K562 (cell line): Measurements from ENCODE around the gene ANKRD13C. TPM values are rescaled to one million over a fixed set of nuclear protein-coding genes. Genes with fewer than 3 reads are reported as not detected.

Source experiments
- ATAC-seq: fragments of 200-7000 bp; cut with Tn5 transposase; 3 replicates; pipeline ENCODE4 v1.9.1; 2020; ENCODE audit warnings: moderate library complexity
- BruUV-seq: library from RNA; stranded (reverse); fragments of 400-500 nt; replicated peaks from 2 replicates; lab custom pipeline; 2021; lab: Mats Ljungman, UMichigan
- CTCF ChIA-PET: fragments of 300-600 bp; formaldehyde crosslinking; extraction: SDS; loops from one replicate; lab custom pipeline; 2021; ENCODE audit warnings: low intra/inter-chr PET ratio; lab: Yijun Ruan, JAX
- POLR2A ChIA-PET: fragments of 300-600, 350-650 bp; sonication (Branson Sonifier 250); formaldehyde crosslinking; extraction: SDS; loops from one replicate; lab custom pipeline; 2021; ENCODE audit warnings: antibody characterized with exemption, inconsistent platforms; lab: Yijun Ruan, JAX
- DNase-seq, 4 experiments: peaks; one replicate each; pipeline versions ENCODE4 v3.0.0 to v3.0.0-alpha.2; 2011 to 2018; ENCODE audit warnings: low spot score in 3 of 4, mixed read lengths in 3 of 4; ENCODE audit errors: extremely low read depth in 1 of 4
- FAIRE-seq: peaks from 2 replicates; lab custom pipeline; 2011; peaks lifted over from hg19 to GRCh38; lab: Jason Lieb, UNC
- H2AFZ ChIP-seq: 2 replicates; pipeline ENCODE4 v1.6.0; 2011; ENCODE audit warnings: low read depth, low read length, control low read depth, inconsistent platforms
- H3K27ac ChIP-seq: fragments of 200-600 bp; 3 replicates; pipeline ENCODE4 v1.8.0; 2011; ENCODE audit warnings: low read depth, mild to moderate bottlenecking, control low read depth, inconsistent platforms, low read length, moderate library complexity, mixed read lengths; ENCODE audit errors: extremely low read depth
- H3K27me3 ChIP-seq, 2 experiments: fragments of 300-600 bp in 1 of 2; 2 replicates in 1 of 2; 3 replicates in 1 of 2; pipeline versions ENCODE4 v1.6.0 to v1.8.0; 2011; ENCODE audit warnings: inconsistent platforms in 2 of 2, low read length in 2 of 2, mild to moderate bottlenecking in 1 of 2, mixed read lengths in 1 of 2, moderate library complexity in 1 of 2; ENCODE audit not compliant: control insufficient read depth in 2 of 2, insufficient read depth in 2 of 2
- H3K36me3 ChIP-seq: fragments of 300-600 bp; 3 replicates; pipeline ENCODE4 v1.8.0; 2011; ENCODE audit warnings: mild to moderate bottlenecking, low read length, inconsistent platforms; ENCODE audit not compliant: control insufficient read depth, insufficient read depth
- H3K4me1 ChIP-seq, 2 experiments: fragments of 200-600 bp in 1 of 2; replicated peaks in 1 of 2; 2 replicates in 1 of 2; 3 replicates in 1 of 2; pipeline versions ENCODE4 v1.5.1 to v1.8.0; 2011; ENCODE audit warnings: inconsistent platforms in 2 of 2, low read length in 2 of 2, mild to moderate bottlenecking in 1 of 2, mixed read lengths in 1 of 2, moderate library complexity in 1 of 2; ENCODE audit not compliant: control insufficient read depth in 2 of 2, insufficient read depth in 2 of 2
- H3K4me2 ChIP-seq: 2 replicates; pipeline ENCODE4 v1.6.1; 2011; ENCODE audit warnings: low read length, control low read depth, inconsistent platforms, mixed read lengths; ENCODE audit not compliant: insufficient read depth
- H3K4me3 ChIP-seq: fragments of 200-600 bp; sonication (generic), shearing (Covaris generic); 2 replicates; pipeline ENCODE4 v1.5.1; 2016; ENCODE audit warnings: control low read depth, inconsistent platforms
- H3K79me2 ChIP-seq: fragments of 200-600 bp; 3 replicates; pipeline ENCODE4 v1.8.0; 2011; ENCODE audit warnings: low read length, inconsistent platforms; ENCODE audit not compliant: control insufficient read depth, insufficient read depth
- H3K9ac ChIP-seq, 2 experiments: 2 replicates each; pipeline versions ENCODE4 v1.6.0 to v1.6.1; 2011; ENCODE audit warnings: low read depth in 2 of 2, low read length in 2 of 2, control low read depth in 1 of 2, inconsistent platforms in 1 of 2, mild to moderate bottlenecking in 1 of 2, mixed read lengths in 1 of 2; ENCODE audit not compliant: insufficient read depth in 1 of 2
- H3K9me1 ChIP-seq: one replicate; pipeline ENCODE4 v1.6.0; 2011; ENCODE audit warnings: inconsistent platforms, mild to moderate bottlenecking, low read length, moderate library complexity; ENCODE audit not compliant: control insufficient read depth, insufficient read depth
- H3K9me3 ChIP-seq: replicated peaks from 2 replicates; pipeline ENCODE4 v1.5.1; 2011; ENCODE audit warnings: low read depth, low read length, inconsistent platforms; ENCODE audit not compliant: control insufficient read depth, insufficient read depth
- H4K20me1 ChIP-seq: replicated peaks from 2 replicates; pipeline ENCODE4 v1.6.1; 2011; ENCODE audit warnings: low read length, inconsistent platforms, mixed read lengths; ENCODE audit not compliant: control insufficient read depth, insufficient read depth
- BDP1 ChIP-seq: IDR thresholded peaks from 3 replicates; pipeline ENCODE4 v1.6.1; 2011; ENCODE audit not compliant: insufficient read length, insufficient read depth
- CEBPZ ChIP-seq: fragments of 150-350 bp; IDR thresholded peaks from 2 replicates; pipeline ENCODE4 v1.6.1; 2014; ENCODE audit warnings: low read depth, mild to moderate bottlenecking, low read length, borderline replicate concordance
- ELF1 ChIP-seq: fragments of 200-800 bp; sonication (Bioruptor generic); IDR thresholded peaks from 2 replicates; pipeline ENCODE4 v1.6.1; 2016; ENCODE audit warnings: missing genetic modification characterization, missing compliant biosample characterization
- FOSL1 ChIP-seq: fragments of 200-800 bp; sonication (Bioruptor generic); conservative IDR thresholded peaks from 2 replicates; pipeline ENCODE4 v1.6.1; 2016; ENCODE audit warnings: missing genetic modification characterization, missing compliant biosample characterization
- HSF4 ChIP-seq: fragments of 250-450 bp; sonication (Bioruptor Pico); IDR thresholded peaks from 2 replicates; pipeline ENCODE4 v2.1.2; 2022; ENCODE audit warnings: mild to moderate bottlenecking, moderate library complexity, borderline replicate concordance
- KDM1A ChIP-seq, 2 experiments: fragments of 450-650 bp; IDR thresholded peaks; 2 replicates each; pipeline ENCODE4 v1.6.1; 2016; ENCODE audit warnings: mild to moderate bottlenecking in 2 of 2
- THRAP3 ChIP-seq: fragments of 450-650 bp; IDR thresholded peaks from 2 replicates; pipeline ENCODE4 v1.6.1; 2016; ENCODE audit warnings: mild to moderate bottlenecking, inconsistent platforms, borderline replicate concordance
- ZNF197 ChIP-seq: fragments of 200-800 bp; sonication (Bioruptor generic); IDR thresholded peaks from 2 replicates; pipeline ENCODE4 v1.6.1; 2016; ENCODE audit warnings: low read depth, missing genetic modification characterization, missing compliant biosample characterization
- in situ Hi-C: fragments of 300-500 bp; cut with MboI; formaldehyde crosslinking; loops from 4 replicates; pipeline ENCODE4 v1.15.0; 2018; ENCODE audit warnings: inconsistent platforms, mixed read lengths
- intact Hi-C: fragments of 100-400 bp; cut with micrococcal nuclease; formaldehyde crosslinking; loops from 2 replicates; pipeline ENCODE4 v1.14.2; 2022
- polyA plus RNA-seq, 8 experiments: library from polyadenylated mRNA; depleted of rRNA in 4 of 8; stranded (reverse) in 5 of 8; unstranded in 3 of 8; fragments of >200 nt; fragmentation: Nextera tagmentation in 2 of 8; fragmentation: Illumina TruSeq in 1 of 8; extraction: Ambion mirVana in 2 of 8; extraction: Trizol in 1 of 8; gene quantifications; 2 replicates each; pipeline versions ENCODE4 v1.2.1 to v1.2.3, GENCODE V29; 2011 to 2014; ENCODE audit warnings: inconsistent platforms in 1 of 8, missing spikeins in 1 of 8
- total RNA-seq, 7 experiments: library from RNA; depleted of rRNA in 6 of 7; stranded (reverse); fragments of >200 nt in 6 of 7; fragmentation: Illumina TruSeq in 2 of 7; extraction: Trizol in 2 of 7; gene quantifications; 2 replicates each; pipeline versions ENCODE4 v1.2.1 to v1.2.3, GENCODE V29; 2011 to 2021; ENCODE audit warnings: low replicate concordance in 1 of 7
- TF ChIP-seq, protein P1 (sequence below): fragments of 250-450 bp; sonication (Bioruptor Pico); IDR thresholded peaks from 2 replicates; pipeline ENCODE4 v1.4.0; 2020

Gene ANKRD13C
- total and polyA plus RNA-seq, 9 of the 15 experiments (the other 6 are each of a cell fraction or from before 2014, with no cell fraction given): 3.4 to 22.8 (median 12.5) TPM

- TF ChIP-seq, protein P1, sequence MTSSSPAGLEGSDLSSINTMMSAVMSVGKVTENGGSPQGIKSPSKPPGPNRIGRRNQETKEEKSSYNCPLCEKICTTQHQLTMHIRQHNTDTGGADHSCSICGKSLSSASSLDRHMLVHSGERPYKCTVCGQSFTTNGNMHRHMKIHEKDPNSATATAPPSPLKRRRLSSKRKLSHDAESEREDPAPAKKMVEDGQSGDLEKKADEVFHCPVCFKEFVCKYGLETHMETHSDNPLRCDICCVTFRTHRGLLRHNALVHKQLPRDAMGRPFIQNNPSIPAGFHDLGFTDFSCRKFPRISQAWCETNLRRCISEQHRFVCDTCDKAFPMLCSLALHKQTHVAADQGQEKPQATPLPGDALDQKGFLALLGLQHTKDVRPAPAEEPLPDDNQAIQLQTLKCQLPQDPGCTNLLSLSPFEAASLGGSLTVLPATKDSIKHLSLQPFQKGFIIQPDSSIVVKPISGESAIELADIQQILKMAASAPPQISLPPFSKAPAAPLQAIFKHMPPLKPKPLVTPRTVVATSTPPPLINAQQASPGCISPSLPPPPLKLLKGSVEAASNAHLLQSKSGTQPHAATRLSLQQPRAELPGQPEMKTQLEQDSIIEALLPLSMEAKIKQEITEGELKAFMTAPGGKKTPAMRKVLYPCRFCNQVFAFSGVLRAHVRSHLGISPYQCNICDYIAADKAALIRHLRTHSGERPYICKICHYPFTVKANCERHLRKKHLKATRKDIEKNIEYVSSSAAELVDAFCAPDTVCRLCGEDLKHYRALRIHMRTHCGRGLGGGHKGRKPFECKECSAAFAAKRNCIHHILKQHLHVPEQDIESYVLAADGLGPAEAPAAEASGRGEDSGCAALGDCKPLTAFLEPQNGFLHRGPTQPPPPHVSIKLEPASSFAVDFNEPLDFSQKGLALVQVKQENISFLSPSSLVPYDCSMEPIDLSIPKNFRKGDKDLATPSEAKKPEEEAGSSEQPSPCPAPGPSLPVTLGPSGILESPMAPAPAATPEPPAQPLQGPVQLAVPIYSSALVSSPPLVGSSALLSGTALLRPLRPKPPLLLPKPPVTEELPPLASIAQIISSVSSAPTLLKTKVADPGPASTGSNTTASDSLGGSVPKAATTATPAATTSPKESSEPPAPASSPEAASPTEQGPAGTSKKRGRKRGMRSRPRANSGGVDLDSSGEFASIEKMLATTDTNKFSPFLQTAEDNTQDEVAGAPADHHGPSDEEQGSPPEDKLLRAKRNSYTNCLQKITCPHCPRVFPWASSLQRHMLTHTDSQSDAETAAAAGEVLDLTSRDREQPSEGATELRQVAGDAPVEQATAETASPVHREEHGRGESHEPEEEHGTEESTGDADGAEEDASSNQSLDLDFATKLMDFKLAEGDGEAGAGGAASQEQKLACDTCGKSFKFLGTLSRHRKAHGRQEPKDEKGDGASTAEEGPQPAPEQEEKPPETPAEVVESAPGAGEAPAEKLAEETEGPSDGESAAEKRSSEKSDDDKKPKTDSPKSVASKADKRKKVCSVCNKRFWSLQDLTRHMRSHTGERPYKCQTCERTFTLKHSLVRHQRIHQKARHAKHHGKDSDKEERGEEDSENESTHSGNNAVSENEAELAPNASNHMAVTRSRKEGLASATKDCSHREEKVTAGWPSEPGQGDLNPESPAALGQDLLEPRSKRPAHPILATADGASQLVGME: no peak
- TF ChIP-seq ZNF197 (no peak), THRAP3 (no peak), ELF1 (tag) (no peak)
These were observed 105.8 kb downstream of the ANKRD13C start (continued) for GRCh38 chr1:70248729-70249128.

GRCh38 chr1:70247768-70248167 is 106.8 kb downstream of the ANKRD13C start:
- ChIA-PET POLR2A (interaction anchor here (2.9 kb wide), 1 partner anchor 9 kb away, joined by 5 read pairs; no protein-coding TSS in a partner anchor), CTCF (no interaction called here)
- H3K4me1 ChIP-seq: no peaks in the 10 kb centered on the region
- no peak overlapping the region for H2AFZ ChIP-seq
- no peak overlapping the region for H3K4me3 ChIP-seq
- H3K79me2 ChIP-seq: 0 out of 3 replicates have a peak, but pooled peaks cover 5% of the 10 kb centered on the region
- no peaks in the 10 kb centered on the region for H3K9me3 ChIP-seq
- DNase-seq (no peak), FAIRE-seq (no peak), ATAC-seq (no peak)
- BruUV-seq: no TSS peak
- no peaks in the 10 kb centered on the region for H3K9me1 ChIP-seq
- no peak overlapping the region for H3K27ac ChIP-seq
- H3K36me3 ChIP-seq: peaks cover 99% of the 10 kb centered on the region
- H4K20me1 ChIP-seq: no peaks in the 10 kb centered on the region
- no peak overlapping the region for H3K4me2 ChIP-seq
- intact Hi-C loops: no loop called here
- H3K9ac ChIP-seq: no peak overlapping the region
- H3K27me3 ChIP-seq: no peaks in the 10 kb centered on the region
- in situ Hi-C loops: no loop called here
- TF ChIP-seq CEBPZ (no peak), FOSL1 (tag) (peak; percentile 66), KDM1A (IDR thresholded peaks at IDR 0.05) (peak; percentile 50 to 73; a peak in 3 of 4 replicates), HSF4 (CRISPR knock-in tag) (no peak), BDP1 (no peak)
